COLO829 (cell line): ENCODE measurements around the gene NDUFA1.
"Not testable (repeated sequence)": the region's sequence is repeated elsewhere in the genome, so short reads cannot be mapped to it uniquely, and the experiment has no call there.

Experiments used
- DNase-seq: peaks from one replicate; pipeline ENCODE4 v3.0.0; 2012; ENCODE audit warnings: low spot score

The NDUFA1 gene

GRCh38 chrX:119871599-119872395 lies at the start of gene NDUFA1, which contains the start of gene RNF113A:
NDUFA1 (plus strand) TSS chrX:119871832; CDS start chrX:119871912, 80 bp downstream.
RNF113A (minus strand) TSS chrX:119871733; CDS start chrX:119871613, 120 bp downstream.
- peak; percentile 76 for DNase-seq

GRCh38 chrX:119824221-119824620 lies 47.4 kb upstream of the NDUFA1 start:
- DNase-seq, result not testable (repeated sequence)

GRCh38 chrX:119826399-119826959 lies 45.2 kb upstream of the NDUFA1 start:
- DNase-seq, result no peak

- DNase-seq, result no peak
Measured at GRCh38 chrX:119828446-119828845, 43.2 kb upstream of the NDUFA1 start.

GRCh38 chrX:119833905-119834304 lies 37.7 kb upstream of the NDUFA1 start:
- no peak for DNase-seq

GRCh38 chrX:119852382-119853353 lies 19.0 kb upstream of the NDUFA1 start, which contains the start of gene UPF3B:
UPF3B (minus strand) TSS chrX:119852963; CDS start chrX:119852928, 35 bp downstream.
- peak; percentile 97 for DNase-seq

GRCh38 chrX:119853444-119853843 lies 18.2 kb upstream of the NDUFA1 start:
- no peak for DNase-seq

GRCh38 chrX:119870626-119871131 lies 953 bp upstream of the NDUFA1 start:
- DNase-seq, result no peak

- DNase-seq, result no peak
Measured at GRCh38 chrX:119871245-119871598, 410 bp upstream of the NDUFA1 start.

GRCh38 chrX:119878740-119879139 lies 7.1 kb downstream of the NDUFA1 start:
- DNase-seq, result no peak

- no peak for DNase-seq
Measured at GRCh38 chrX:119880076-119880475, 8.4 kb downstream of the NDUFA1 start.

GRCh38 chrX:119880552-119881437 lies 9.2 kb downstream of the NDUFA1 start:
- DNase-seq, result peak; percentile 53

- peak; percentile 52 for DNase-seq
Measured at GRCh38 chrX:119885554-119886428, 14.2 kb downstream of the NDUFA1 start.

GRCh38 chrX:119887721-119888425 lies 16.2 kb downstream of the NDUFA1 start:
- peak; percentile 31 for DNase-seq

- DNase-seq, result not testable (repeated sequence)
Measured at GRCh38 chrX:119890626-119891025, 19.0 kb downstream of the NDUFA1 start.

GRCh38 chrX:119891961-119892692 lies 20.5 kb downstream of the NDUFA1 start:
- not testable (repeated sequence) for DNase-seq

- DNase-seq, result no peak
Measured at GRCh38 chrX:119895843-119896326, 24.3 kb downstream of the NDUFA1 start, which contains the start of gene AKAP14. AKAP14 (plus strand) TSS chrX:119895893; CDS start chrX:119903224, 7,331 bp downstream.

GRCh38 chrX:119899125-119899524 lies 27.5 kb downstream of the NDUFA1 start:
- DNase-seq, result no peak
